Smooth muscle cell (in vitro differentiated cells): ENCODE results near the gene CCDC141. TPM values are rescaled to one million over a fixed set of nuclear protein-coding genes. Genes with fewer than 3 reads are reported as not detected.

Experiments used
- DNase-seq: peaks from one replicate; lab custom pipeline; 2025; ENCODE audit not compliant: unreplicated experiment; lab: John Stamatoyannopoulos, UW
- H2AFZ ChIP-seq: fragments of 200-600 bp; sonication (generic); 2 replicates; pipeline ENCODE4 v1.6.0; 2016; ENCODE audit warnings: antibody characterized with exemption, low read depth, mild to moderate bottlenecking
- H3F3A ChIP-seq: fragments of 200-600 bp; sonication (generic); 2 replicates; pipeline ENCODE4 v1.6.0; 2017; ENCODE audit warnings: antibody characterized with exemption, low read depth
- H3K27ac ChIP-seq: fragments of 200-600 bp; sonication (generic); 2 replicates; pipeline ENCODE4 v1.5.1; 2016; ENCODE audit warnings: low read depth, mild to moderate bottlenecking
- H3K27me3 ChIP-seq: fragments of 200-600 bp; sonication (generic); 2 replicates; pipeline ENCODE4 v1.6.1; 2016; ENCODE audit warnings: low read depth, mild to moderate bottlenecking
- H3K36me3 ChIP-seq: fragments of 200-600 bp; sonication (generic); 2 replicates; pipeline ENCODE4 v1.5.1; 2016; ENCODE audit warnings: low read depth
- H3K4me1 ChIP-seq: fragments of 200-600 bp; sonication (generic); 2 replicates; pipeline ENCODE4 v1.5.1; 2016; ENCODE audit warnings: low read depth
- H3K4me2 ChIP-seq: fragments of 200-600 bp; sonication (generic); 2 replicates; pipeline ENCODE4 v1.6.0; 2016; ENCODE audit warnings: mild to moderate bottlenecking
- H3K4me3 ChIP-seq: fragments of 200-600 bp; sonication (generic); 2 replicates; pipeline ENCODE4 v1.5.1; 2016; ENCODE audit warnings: mild to moderate bottlenecking
- H3K79me2 ChIP-seq: fragments of 200-600 bp; sonication (generic); 2 replicates; pipeline ENCODE4 v1.6.0; 2016; ENCODE audit warnings: low read depth, mild to moderate bottlenecking
- H3K9ac ChIP-seq: fragments of 200-600 bp; sonication (generic); 2 replicates; pipeline ENCODE4 v1.6.0; 2016; ENCODE audit warnings: low read depth
- H3K9me3 ChIP-seq: fragments of 200-600 bp; sonication (generic); replicated peaks from 2 replicates; pipeline ENCODE4 v1.5.1; 2016; ENCODE audit warnings: low read depth
- H4K20me1 ChIP-seq: fragments of 200-600 bp; sonication (generic); 2 replicates; pipeline ENCODE4 v1.6.0; 2016; ENCODE audit warnings: low read depth
- WGBS: methylation state at CpG from one replicate; pipeline ENCODE4 v1.1.7; 2016; ENCODE audit warnings: low lambda C conversion rate; 5-methylcytosine and 5-hydroxymethylcytosine counted together
- polyA plus RNA-seq: library from polyadenylated mRNA; unstranded; fragments of >200 nt; fragmentation: Nextera tagmentation; extraction: Ambion mirVana; gene quantifications from 2 replicates; pipeline ENCODE4 v1.2.1, GENCODE V29; 2016
- total RNA-seq: library from RNA; depleted of rRNA; stranded (reverse); fragments of >200 nt; gene quantifications from 2 replicates; pipeline ENCODE4 v1.2.3, GENCODE V29; 2014
- TF ChIP-seq, protein P1 (sequence below): fragments of 200-600 bp; sonication (generic); IDR thresholded peaks from 2 replicates; pipeline ENCODE4 v1.5.1; 2017; ENCODE audit warnings: borderline replicate concordance, mild to moderate bottlenecking, antibody characterized with exemption; ENCODE audit not compliant: insufficient read depth, poor library complexity, severe bottlenecking

CCDC141 gene
- total and polyA plus RNA-seq, 2 experiments from 2014 or later = 0.03 to 0.76 TPM

DNA sequence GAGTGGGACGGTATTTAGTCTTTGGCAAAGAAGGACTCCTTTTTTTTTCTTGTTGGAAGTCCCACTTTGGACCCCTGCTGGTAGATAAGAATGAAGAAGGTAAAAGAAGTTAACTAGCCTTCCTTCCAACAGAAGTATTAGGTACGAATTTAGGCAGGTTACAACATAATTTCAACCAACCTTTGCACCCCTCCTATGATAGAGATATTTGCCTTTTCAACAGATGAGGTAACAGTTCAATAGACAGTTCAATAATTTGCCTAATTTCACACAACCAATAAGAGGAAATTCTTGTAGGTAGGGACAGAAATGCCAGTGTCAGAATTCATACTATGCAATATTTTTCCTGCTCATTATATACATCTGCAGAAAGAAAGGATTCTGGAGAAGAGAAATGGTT, 100.8 kb downstream of the CCDC141 start:
- Histone ChIP-seq H3F3A (no peaks in the 10 kb centered on the region), H3K79me2 (no peaks in the 10 kb centered on the region), H3K27ac (no peak overlapping the region), H3K9me3 (no peaks in the 10 kb centered on the region), H3K36me3 (no peaks in the 10 kb centered on the region), H3K9ac (no peak overlapping the region), H3K27me3 (no peaks in the 10 kb centered on the region), H3K4me1 (no peaks in the 10 kb centered on the region), H2AFZ (no peak overlapping the region), H3K4me3 (no peak overlapping the region), H4K20me1 (no peaks in the 10 kb centered on the region), H3K4me2 (no peak overlapping the region)
- 100% methylated on average over 2 of the region's 2 CpGs for WGBS
- no peak for DNase-seq
- TF ChIP-seq, protein P1, sequence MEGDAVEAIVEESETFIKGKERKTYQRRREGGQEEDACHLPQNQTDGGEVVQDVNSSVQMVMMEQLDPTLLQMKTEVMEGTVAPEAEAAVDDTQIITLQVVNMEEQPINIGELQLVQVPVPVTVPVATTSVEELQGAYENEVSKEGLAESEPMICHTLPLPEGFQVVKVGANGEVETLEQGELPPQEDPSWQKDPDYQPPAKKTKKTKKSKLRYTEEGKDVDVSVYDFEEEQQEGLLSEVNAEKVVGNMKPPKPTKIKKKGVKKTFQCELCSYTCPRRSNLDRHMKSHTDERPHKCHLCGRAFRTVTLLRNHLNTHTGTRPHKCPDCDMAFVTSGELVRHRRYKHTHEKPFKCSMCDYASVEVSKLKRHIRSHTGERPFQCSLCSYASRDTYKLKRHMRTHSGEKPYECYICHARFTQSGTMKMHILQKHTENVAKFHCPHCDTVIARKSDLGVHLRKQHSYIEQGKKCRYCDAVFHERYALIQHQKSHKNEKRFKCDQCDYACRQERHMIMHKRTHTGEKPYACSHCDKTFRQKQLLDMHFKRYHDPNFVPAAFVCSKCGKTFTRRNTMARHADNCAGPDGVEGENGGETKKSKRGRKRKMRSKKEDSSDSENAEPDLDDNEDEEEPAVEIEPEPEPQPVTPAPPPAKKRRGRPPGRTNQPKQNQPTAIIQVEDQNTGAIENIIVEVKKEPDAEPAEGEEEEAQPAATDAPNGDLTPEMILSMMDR = no peak

DNA sequence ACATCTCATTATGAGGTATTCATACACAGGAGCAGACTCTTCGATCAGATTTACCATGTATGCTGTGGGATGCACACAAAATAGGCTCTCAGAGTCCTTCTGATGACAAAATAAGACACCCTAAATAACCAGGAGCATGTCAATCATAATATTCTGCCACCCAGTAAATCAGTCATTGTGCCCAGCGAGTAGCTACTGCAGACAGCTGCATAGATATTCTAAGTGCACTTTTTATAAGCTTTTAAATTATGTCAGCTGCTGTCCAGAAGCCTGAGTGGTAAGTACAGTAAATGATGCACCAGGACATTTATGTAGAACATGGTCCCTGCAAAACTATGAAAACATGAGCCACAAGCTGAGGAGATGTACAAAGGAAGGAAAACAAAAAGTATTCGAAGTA, 102.9 kb downstream of the CCDC141 start:
- H3K4me1 ChIP-seq = no peaks in the 10 kb centered on the region
- H3K27me3 ChIP-seq = no peaks in the 10 kb centered on the region
- H2AFZ ChIP-seq = no peak overlapping the region
- TF ChIP-seq, protein P1 = no peak
- H3K4me3 ChIP-seq = no peak overlapping the region
- no peaks in the 10 kb centered on the region for H3K36me3 ChIP-seq
- no peaks in the 10 kb centered on the region for H3F3A ChIP-seq
- H4K20me1 ChIP-seq = no peaks in the 10 kb centered on the region
- H3K27ac ChIP-seq = no peak overlapping the region
- H3K79me2 ChIP-seq = no peaks in the 10 kb centered on the region
- no peaks in the 10 kb centered on the region for H3K9me3 ChIP-seq
- WGBS = 91% methylated on average over 3 of the region's 3 CpGs
- H3K4me2 ChIP-seq = no peak overlapping the region
- DNase-seq = no peak
- H3K9ac ChIP-seq = no peak overlapping the region

DNA sequence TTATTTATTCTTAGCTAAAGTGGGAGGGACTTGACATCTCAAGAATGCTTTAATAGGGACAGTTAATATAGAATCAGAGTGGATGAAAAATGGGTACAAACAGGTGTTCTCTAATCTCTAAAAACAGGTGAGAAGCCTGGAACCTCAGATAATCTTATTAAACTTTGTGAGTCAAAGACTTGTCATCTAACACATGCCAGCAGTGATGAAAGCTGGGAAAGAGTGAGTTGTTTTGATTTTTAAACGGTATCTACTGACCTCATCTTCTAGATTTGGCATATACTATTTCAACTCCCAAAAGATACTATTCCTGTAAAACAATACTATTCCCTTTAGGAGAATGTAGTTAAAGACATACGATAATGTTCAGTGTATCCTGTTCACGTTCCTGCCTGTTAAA, 103.4 kb downstream of the CCDC141 start:
- no peaks in the 10 kb centered on the region for H4K20me1 ChIP-seq
- H3K27me3 ChIP-seq = no peaks in the 10 kb centered on the region
- H3K27ac ChIP-seq = no peak overlapping the region
- H3K4me3 ChIP-seq = no peak overlapping the region
- H3K4me1 ChIP-seq = no peaks in the 10 kb centered on the region
- H3K9me3 ChIP-seq = no peaks in the 10 kb centered on the region
- DNase-seq = no peak
- 77% methylated on average over 3 of the region's 3 CpGs for WGBS
- no peak overlapping the region for H2AFZ ChIP-seq
- TF ChIP-seq, protein P1 = no peak
- H3K36me3 ChIP-seq = no peaks in the 10 kb centered on the region
- no peaks in the 10 kb centered on the region for H3K79me2 ChIP-seq
- no peaks in the 10 kb centered on the region for H3F3A ChIP-seq
- no peak overlapping the region for H3K9ac ChIP-seq
- no peak overlapping the region for H3K4me2 ChIP-seq

DNA sequence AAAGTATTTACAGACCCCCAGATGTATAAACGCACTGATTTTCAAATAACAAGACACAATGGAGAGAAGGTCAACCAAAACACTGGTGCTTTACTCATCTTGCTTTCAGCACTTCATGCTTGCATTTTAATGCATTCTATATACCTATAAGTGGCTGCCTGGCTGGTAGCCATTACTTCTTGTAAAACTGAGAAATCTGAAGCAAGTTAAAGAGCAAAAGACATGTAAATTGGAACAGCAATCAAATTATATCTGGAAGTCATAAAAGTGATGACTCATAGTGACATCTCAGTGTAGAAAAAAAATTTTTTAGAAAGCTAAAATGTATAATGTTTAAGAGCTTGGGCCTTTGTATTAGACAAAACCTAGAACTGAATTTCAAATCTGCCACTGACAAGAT, 106.2 kb downstream of the CCDC141 start:
- Histone ChIP-seq H3K9me3 (no peaks in the 10 kb centered on the region), H3K9ac (no peak overlapping the region), H2AFZ (no peak overlapping the region), H3K79me2 (no peaks in the 10 kb centered on the region), H4K20me1 (no peaks in the 10 kb centered on the region), H3K36me3 (no peaks in the 10 kb centered on the region), H3K4me1 (no peaks in the 10 kb centered on the region), H3K27ac (no peak overlapping the region), H3K4me2 (no peak overlapping the region), H3K27me3 (no peaks in the 10 kb centered on the region), H3K4me3 (no peak overlapping the region), H3F3A (no peaks in the 10 kb centered on the region)
- WGBS = 97% methylated on average over 1 of the region's 1 CpG
- TF ChIP-seq, protein P1 = no peak
- no peak for DNase-seq
